Measurements from ENCODE around the gene COL11A2.

Gene COL11A2

GRCh38 chr6:33172688-33173534 is 19.4 kb downstream of the COL11A2 start:
- no peak for DNase-seq (ENCODE audit: low read depth in 2 of 3, low spot score in 2 of 3)

GRCh38 chr6:33171880-33172687 is 20.2 kb downstream of the COL11A2 start:
- no peak for DNase-seq (ENCODE audit: low read depth in 2 of 3, low spot score in 2 of 3)

GRCh38 chr6:33171016-33171879 is 21.0 kb downstream of the COL11A2 start:
- no peak for DNase-seq (ENCODE audit: low read depth in 2 of 3, low spot score in 2 of 3)

- no peak for DNase-seq (ENCODE audit: low read depth in 2 of 3, low spot score in 2 of 3)
These were observed 21.9 kb downstream of the COL11A2 start for GRCh38 chr6:33170176-33171015.

- no peak for DNase-seq (ENCODE audit: low read depth in 2 of 3, low spot score in 2 of 3)
These were observed 22.7 kb downstream of the COL11A2 start for GRCh38 chr6:33169291-33170175.

- DNase-seq (ENCODE audit: low read depth in 2 of 3, low spot score in 2 of 3) = no peak
These were observed 23.6 kb downstream of the COL11A2 start for GRCh38 chr6:33168639-33169038.

GRCh38 chr6:33168284-33168601 is 24.0 kb downstream of the COL11A2 start:
- DNase-seq (ENCODE audit: low read depth in 2 of 3, low spot score in 2 of 3) = no peak

GRCh38 chr6:33167374-33168283 is 24.6 kb downstream of the COL11A2 start:
- no peak for DNase-seq (ENCODE audit: low read depth in 2 of 3, low spot score in 2 of 3)

- DNase-seq (ENCODE audit: low read depth in 2 of 3, low spot score in 2 of 3) = no peak
These were observed 25.5 kb downstream of the COL11A2 start for GRCh38 chr6:33166811-33167210.

- no peak for DNase-seq (ENCODE audit: low read depth in 2 of 3, low spot score in 2 of 3)
These were observed 25.9 kb downstream of the COL11A2 start for GRCh38 chr6:33166363-33166762.

- no peak for DNase-seq (ENCODE audit: low read depth in 2 of 3, low spot score in 2 of 3)
These were observed 26.5 kb downstream of the COL11A2 start for GRCh38 chr6:33165581-33166258.

GRCh38 chr6:33164665-33165373 is 27.4 kb downstream of the COL11A2 start:
- DNase-seq (ENCODE audit: low read depth in 2 of 3, low spot score in 2 of 3) = no peak

GRCh38 chr6:33164176-33164575 is 28.1 kb downstream of the COL11A2 start:
- DNase-seq (ENCODE audit: low read depth in 2 of 3, low spot score in 2 of 3) = no peak

GRCh38 chr6:33163540-33163939 is 28.7 kb downstream of the COL11A2 start:
- DNase-seq (ENCODE audit: low read depth in 2 of 3, low spot score in 2 of 3) = no peak

GRCh38 chr6:33161354-33162331 is 30.6 kb downstream of the COL11A2 start:
- peak; percentile 71 to 87 (median 77) for DNase-seq (ENCODE audit: low read depth in 2 of 3, low spot score in 2 of 3)

GRCh38 chr6:33160728-33161344 is 31.4 kb downstream of the COL11A2 start:
- no peak for DNase-seq (ENCODE audit: low read depth in 2 of 3, low spot score in 2 of 3)

Measured in activated CD8-positive, alpha-beta memory T cell treated with anti-CD3 and anti-CD28 coated beads for 48 hours (primary cell).